A549 (cell line): ENCODE results near the gene GNG4. TPM values are rescaled to one million over a fixed set of nuclear protein-coding genes. Genes with fewer than 3 reads are reported as not detected.

ENCODE experiments used
- ATAC-seq, 2 experiments: fragments of 200-7000 bp in 1 of 2; fragments of >200 bp in 1 of 2; cut with Nextera tagmentation in 1 of 2; cut with Tn5 transposase in 1 of 2; 3 replicates each; pipeline versions ENCODE4 v1.8.0 to v1.9.1; 2018 to 2020; ENCODE audit warnings: mild to moderate bottlenecking in 1 of 2, moderate library complexity in 1 of 2
- CTCF ChIA-PET: fragments of 300-600 bp; sonication (Branson Sonifier 250); formaldehyde crosslinking; extraction: SDS; loops from one replicate; lab custom pipeline; 2021; ENCODE audit warnings: antibody characterized with exemption, inconsistent platforms; lab: Yijun Ruan, JAX
- POLR2A ChIA-PET: fragments of 350-600 bp; formaldehyde crosslinking; extraction: SDS; loops from one replicate; lab custom pipeline; 2021; ENCODE audit warnings: antibody characterized with exemption, inconsistent platforms; lab: Yijun Ruan, JAX
- DNase-seq, 2 experiments: peaks; one replicate each; pipeline versions ENCODE4 v3.0.0 to v3.0.0-alpha.2; 2011 to 2016; ENCODE audit warnings: low read depth in 1 of 2, low spot score in 1 of 2
- FAIRE-seq: peaks from 2 replicates; lab custom pipeline; 2011; peaks lifted over from hg19 to GRCh38; lab: Jason Lieb, UNC
- H3K27ac ChIP-seq, 2 experiments: fragments of >200 bp; sonication (Bioruptor Twin); formaldehyde crosslinking; 3 replicates each; pipeline ENCODE4 v1.5.1; 2016 to 2017
- H3K4me1 ChIP-seq: fragments of >200 bp; sonication (Bioruptor Twin); formaldehyde crosslinking; 3 replicates; pipeline ENCODE4 v1.6.1; 2016
- H3K4me2 ChIP-seq: fragments of >200 bp; sonication (Bioruptor Twin); formaldehyde crosslinking; 3 replicates; pipeline ENCODE4 v1.6.1; 2016
- H3K4me3 ChIP-seq: fragments of >200 bp; sonication (Bioruptor Twin); formaldehyde crosslinking; 3 replicates; pipeline ENCODE4 v1.5.1; 2016
- H3K9me3 ChIP-seq: fragments of >200 bp; sonication (Bioruptor Twin); formaldehyde crosslinking; 3 replicates; pipeline ENCODE4 v1.6.1; 2016
- BHLHE40 ChIP-seq: IDR thresholded peaks from 2 replicates; pipeline ENCODE4 v1.6.1; 2012; ENCODE audit warnings: low read depth, low read length, inconsistent platforms
- CBX2 ChIP-seq: fragments of 200-600 bp; sonication (generic); IDR thresholded peaks from 2 replicates; pipeline ENCODE4 v1.6.1; 2016; ENCODE audit warnings: low read depth, mild to moderate bottlenecking, borderline replicate concordance
- CHD2 ChIP-seq: fragments of 150-350 bp; IDR thresholded peaks from 2 replicates; pipeline ENCODE4 v1.6.1; 2014; ENCODE audit warnings: low read length; ENCODE audit not compliant: partially characterized antibody
- EHF ChIP-seq: fragments of 250-450 bp; sonication (Bioruptor Pico); IDR thresholded peaks from 2 replicates; pipeline ENCODE4 v1.5.0; 2020; ENCODE audit warnings: mild to moderate bottlenecking
- FOSB ChIP-seq: fragments of 250-450 bp; sonication (Bioruptor Pico); IDR thresholded peaks from 2 replicates; pipeline ENCODE4 v1.5.0; 2020; ENCODE audit warnings: mild to moderate bottlenecking, moderate library complexity
- FOXS1 ChIP-seq: fragments of 250-450 bp; sonication (Bioruptor Pico); IDR thresholded peaks from 2 replicates; pipeline ENCODE4 v1.5.0; 2020; ENCODE audit warnings: mild to moderate bottlenecking, moderate library complexity
- GATA3 ChIP-seq: IDR thresholded peaks from 2 replicates; pipeline ENCODE4 v1.6.1; 2012; ENCODE audit warnings: borderline replicate concordance
- HDAC2 ChIP-seq: fragments of 200-600 bp; sonication (generic); IDR thresholded peaks from 2 replicates; pipeline ENCODE4 v1.6.1; 2016
- HEYL ChIP-seq: fragments of 250-450 bp; sonication (Bioruptor Pico); IDR thresholded peaks from 2 replicates; pipeline ENCODE4 v1.8.0; 2021; ENCODE audit warnings: mild to moderate bottlenecking, moderate library complexity
- HOXB13 ChIP-seq: fragments of 250-450 bp; sonication (Bioruptor Pico); IDR thresholded peaks from 2 replicates; pipeline ENCODE4 v1.5.0; 2020; ENCODE audit warnings: low read depth, mild to moderate bottlenecking, moderate library complexity
- HOXB5 ChIP-seq: fragments of 250-450 bp; sonication (Bioruptor Pico); IDR thresholded peaks from 2 replicates; pipeline ENCODE4 v1.5.0; 2020; ENCODE audit warnings: mild to moderate bottlenecking, moderate library complexity
- JUN ChIP-seq, 2 experiments: fragments of >200 bp; sonication (Bioruptor Twin); formaldehyde crosslinking; IDR thresholded peaks; 2 replicates in 1 of 2; 3 replicates in 1 of 2; pipeline ENCODE4 v1.6.1; 2016 to 2017
- KDM1A ChIP-seq: fragments of 200-600 bp; sonication (generic); IDR thresholded peaks from 2 replicates; pipeline ENCODE4 v1.6.1; 2016; ENCODE audit warnings: low read depth, mild to moderate bottlenecking
- KDM5A ChIP-seq: fragments of 200-600 bp; sonication (generic); IDR thresholded peaks from 2 replicates; pipeline ENCODE4 v1.6.1; 2016; ENCODE audit warnings: antibody characterized with exemption, mild to moderate bottlenecking
- MAFK ChIP-seq: fragments of 450-650 bp; IDR thresholded peaks from 2 replicates; pipeline ENCODE4 v1.6.1; 2014; ENCODE audit not compliant: partially characterized antibody
- MAX ChIP-seq: IDR thresholded peaks from 2 replicates; pipeline ENCODE4 v1.6.1; 2012
- NFE2L2 ChIP-seq: fragments of 150-350 bp; conservative IDR thresholded peaks from 2 replicates; pipeline ENCODE4 v1.6.1; 2014; ENCODE audit warnings: low read length
- PHF8 ChIP-seq: fragments of 200-600 bp; sonication (generic); IDR thresholded peaks from 2 replicates; pipeline ENCODE4 v1.6.1; 2016; ENCODE audit warnings: low read depth, mild to moderate bottlenecking, antibody characterized with exemption, moderate library complexity, borderline replicate concordance
- POLR2A ChIP-seq: IDR thresholded peaks from 2 replicates; pipeline ENCODE4 v1.6.1; 2012; ENCODE audit warnings: mild to moderate bottlenecking, low read length
- POLR2AphosphoS2 ChIP-seq: conservative IDR thresholded peaks from 2 replicates; pipeline ENCODE4 v1.6.1; 2012; ENCODE audit warnings: low read length, improper control_type of control experiment, inconsistent platforms
- RCOR1 ChIP-seq: fragments of 150-350 bp; IDR thresholded peaks from 2 replicates; pipeline ENCODE4 v1.6.1; 2014; ENCODE audit warnings: antibody characterized with exemption, low read length, low read depth
- REST ChIP-seq: fragments of 200-600 bp; sonication (generic); IDR thresholded peaks from 2 replicates; pipeline ENCODE4 v1.6.1; 2016; ENCODE audit warnings: antibody characterized with exemption, mild to moderate bottlenecking, moderate library complexity
- RNF2 ChIP-seq: fragments of 200-600 bp; sonication (generic); IDR thresholded peaks from 2 replicates; pipeline ENCODE4 v1.6.1; 2016; ENCODE audit warnings: low read depth, mild to moderate bottlenecking, antibody characterized with exemption, moderate library complexity, borderline replicate concordance
- SMC3 ChIP-seq: fragments of >200 bp; sonication (Bioruptor Twin); formaldehyde crosslinking; IDR thresholded peaks from 3 replicates; pipeline ENCODE4 v1.6.1; 2018; ENCODE audit warnings: inconsistent platforms
- ZNF302 ChIP-seq: fragments of 250-450 bp; sonication (Bioruptor Pico); IDR thresholded peaks from 2 replicates; pipeline ENCODE4 v1.9.0; 2021; ENCODE audit warnings: inconsistent platforms, mild to moderate bottlenecking, moderate library complexity
- ZSCAN20 ChIP-seq: fragments of 250-450 bp; sonication (Bioruptor Pico); IDR thresholded peaks from 2 replicates; pipeline ENCODE4 v1.8.0; 2022; ENCODE audit warnings: mild to moderate bottlenecking, moderate library complexity
- WGBS: methylation state at CpG from one replicate; pipeline ENCODE4 v1.1.6; 2017; ENCODE audit errors: missing lambda C conversion rate; 5-methylcytosine and 5-hydroxymethylcytosine counted together
- polyA minus RNA-seq: library from RNA; depleted of rRNA, polyadenylated mRNA; stranded (reverse); fragments of >200 nt; gene quantifications from 2 replicates; pipeline ENCODE4 v1.2.3, GENCODE V29; 2011; rRNA and poly(A)+ RNA removed
- polyA plus RNA-seq, 4 experiments: library from polyadenylated mRNA; depleted of rRNA in 3 of 4; stranded (reverse); fragments of >200 nt; fragmentation: RNase III in 1 of 4; extraction: RNeasy Plus Mini Kit Qiagen cat#74134 plus additional on column Dnase treatment in 1 of 4; gene quantifications; 2 replicates in 3 of 4; 3 replicates in 1 of 4; pipeline ENCODE4 v1.2.3, GENCODE V29; 2011 to 2017

The GNG4 gene
- 16.3 and 18.7 TPM in 2 replicates for polyA plus RNA-seq (2011; rRNA removed)
- polyA plus RNA-seq (2012; cell fraction: cytosol; rRNA removed): 10.3 and 12.7 TPM in 2 replicates
- 3.6 and 4.9 TPM in 2 replicates for polyA plus RNA-seq (2012; cell fraction: nucleus; rRNA removed)
- 8.1 to 10.5 TPM (median 9.9 TPM) in 3 replicates for polyA plus RNA-seq (2017; fragmentation: RNase III; extraction: RNeasy Plus Mini Kit Qiagen cat#74134 plus additional on column Dnase treatment)
- 14.7 and 15.0 TPM in 2 replicates for polyA minus RNA-seq

- ChIA-PET CTCF (interaction anchor here (1.2 kb wide), 1 partner anchor 135 kb away, joined by 3 read pairs; no protein-coding TSS in a partner anchor), POLR2A (no interaction called here)
- Histone ChIP-seq H3K9me3 (no peaks in the 10 kb centered on the region), H3K4me2 (peak within 1 kb of the TSS; percentile 94), H3K27ac (peak within 1 kb of the TSS; percentile 73 to 95), H3K4me1 (peaks cover 3% of the 10 kb centered on the region; the same call in 2 of the 3 replicates), H3K4me3 (peak within 1 kb of the TSS; percentile 85)
- FAIRE-seq (no peak), ATAC-seq (peak; percentile 57 to 67), DNase-seq (peak in 1 of 2 experiments; percentile 22)
- TF ChIP-seq MAX (peak; percentile 42), KDM5A (no peak), REST (no peak), BHLHE40 (no peak), RNF2 (peak; percentile 61; the same call in 1 of the 2 replicates), HOXB5 (CRISPR knock-in tag) (no peak), PHF8 (peak; percentile 32; the same call in 1 of the 2 replicates)
- 2% methylated on average over 17 of the region's 111 CpGs for WGBS
These were observed at the start of gene GNG4 for GRCh38 chr1:235649368-235650163. Gene GNG4 (minus strand): TSS chr1:235649784. CDS start chr1:235583838, 65,946 bp downstream.

GRCh38 chr1:235697508-235697907 is 47.9 kb upstream of the GNG4 start:
- POLR2A ChIA-PET: interaction anchor here (0.6 kb wide), 1 partner anchor 357 kb away, joined by 7 read pairs; no protein-coding TSS in a partner anchor
- ATAC-seq: no peak
- H3K4me3 ChIP-seq: no peak overlapping the region
- no peak for TF ChIP-seq RCOR1
- TF ChIP-seq RNF2: no peak
- TF ChIP-seq, all 56 proteins: peak for 0
- Histone ChIP-seq H3K27ac (no peak overlapping the region), H3K4me2 (no peak overlapping the region), H3K4me1 (no peaks in the 10 kb centered on the region; the same call in 2 of the 3 replicates), H3K9me3 (no peaks in the 10 kb centered on the region)
- CTCF ChIA-PET: no interaction called here
- WGBS: 84% methylated on average over 2 of the region's 2 CpGs
- FAIRE-seq: no peak
- DNase-seq: no peak

GRCh38 chr1:235689356-235689755 is 39.8 kb upstream of the GNG4 start:
- WGBS: 93% methylated on average over 4 of the region's 4 CpGs
- FAIRE-seq: no peak
- CTCF ChIA-PET: no interaction called here

GRCh38 chr1:235688096-235688495 is 38.5 kb upstream of the GNG4 start:
- TF ChIP-seq MAX (no peak), FOSB (CRISPR knock-in tag) (no peak), CBX2 (no peak), SMC3 (no peak), GATA3 (no peak), ZNF302 (CRISPR knock-in tag) (no peak), HOXB5 (CRISPR knock-in tag) (no peak), POLR2AphosphoS2 (no peak), CHD2 (no peak), KDM5A (no peak), EHF (no peak)
- Histone ChIP-seq H3K4me3 (no peak overlapping the region), H3K9me3 (no peaks in the 10 kb centered on the region), H3K4me1 (0 out of 3 replicates have a peak, but pooled peaks cover 7% of the 10 kb centered on the region), H3K4me2 (no peak overlapping the region), H3K27ac (no peak overlapping the region)
- 85% methylated on average over 3 of the region's 3 CpGs for WGBS
- POLR2A ChIA-PET: no interaction called here
- FAIRE-seq (no peak), DNase-seq (no peak), ATAC-seq (no peak)
- CTCF ChIA-PET: no interaction called here

More at GRCh38 chr1:235689356-235689755, 39.8 kb upstream of the GNG4 start:
- no peaks in the 10 kb centered on the region for H3K9me3 ChIP-seq
- H3K4me1 ChIP-seq: peaks cover 7% of the 10 kb centered on the region; the same call in 1 of the 3 replicates
- no peak overlapping the region for H3K4me3 ChIP-seq
- H3K27ac ChIP-seq: no peak overlapping the region
- ATAC-seq (no peak), DNase-seq (no peak)
- TF ChIP-seq HDAC2 (no peak), HEYL (CRISPR knock-in tag) (no peak), NFE2L2 (no peak), HOXB13 (CRISPR knock-in tag) (no peak), FOXS1 (CRISPR knock-in tag) (no peak), ZSCAN20 (no peak), POLR2A (no peak), MAFK (no peak), KDM1A (no peak), RCOR1 (no peak), JUN (IDR thresholded peaks at IDR 0.05) (no peak)
- H3K4me2 ChIP-seq: no peak overlapping the region
- POLR2A ChIA-PET: no interaction called here
